Stimulated activated naive CD8-positive, alpha-beta T cell treated with anti-CD3 and anti-CD28 coated beads, Interleukin-15, Interleukin-2, amounts not matched to agents 100 U/mL and 50 U/mL, for 24 hours (primary cell): Measurements from ENCODE around the gene HECW1.
"Not testable (repeated sequence)": the region's sequence is repeated elsewhere in the genome, so short reads cannot be mapped to it uniquely, and the experiment has no call there.

ENCODE experiments used
- ATAC-seq: fragments of 150-1000 bp; cut with Tn5 transposase; one replicate; pipeline ENCODE4 v1.10.0; 2021
- DNase-seq: peaks from one replicate; pipeline ENCODE4 v3.0.0; 2021

HECW1 gene

DNA sequence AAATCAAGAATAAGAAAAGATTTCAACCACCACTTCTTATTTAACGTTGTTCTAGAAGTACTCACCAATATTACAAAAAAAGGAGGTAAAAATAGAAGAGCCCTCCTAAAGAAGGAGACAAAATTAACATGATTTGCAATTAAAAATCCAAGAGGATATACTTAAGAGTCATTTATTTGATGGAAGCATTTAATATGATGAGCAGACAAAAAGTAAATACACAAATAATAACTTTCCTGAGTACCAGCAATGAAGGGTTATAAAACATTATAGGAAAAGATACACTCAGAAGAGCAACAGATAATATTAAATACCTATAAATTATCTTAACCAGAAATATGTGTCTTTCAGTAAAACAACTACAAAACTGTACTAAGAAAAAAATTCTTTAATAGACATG is 363.5 kb downstream of the HECW1 start:
- DNase-seq (no peak), ATAC-seq (no peak)

DNA sequence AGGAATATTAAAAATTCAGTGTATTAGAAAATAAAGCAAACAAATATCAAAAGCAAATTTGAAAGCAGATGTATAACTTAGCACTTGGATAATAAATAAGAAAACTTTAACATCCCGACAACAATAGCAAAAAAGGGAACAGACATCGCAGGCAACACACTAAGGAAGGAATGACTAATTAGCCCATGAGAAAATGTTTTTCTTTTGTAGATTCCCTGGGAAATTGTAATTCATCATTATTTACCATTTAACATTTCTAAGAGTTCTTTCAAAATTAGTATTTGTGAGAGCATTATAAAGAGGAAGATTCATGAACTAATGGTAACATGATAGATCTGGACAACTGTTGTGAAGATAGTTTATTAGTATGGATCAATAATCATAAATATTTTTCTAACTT is 364.4 kb downstream of the HECW1 start:
- no peak for ATAC-seq
- no peak for DNase-seq

DNA sequence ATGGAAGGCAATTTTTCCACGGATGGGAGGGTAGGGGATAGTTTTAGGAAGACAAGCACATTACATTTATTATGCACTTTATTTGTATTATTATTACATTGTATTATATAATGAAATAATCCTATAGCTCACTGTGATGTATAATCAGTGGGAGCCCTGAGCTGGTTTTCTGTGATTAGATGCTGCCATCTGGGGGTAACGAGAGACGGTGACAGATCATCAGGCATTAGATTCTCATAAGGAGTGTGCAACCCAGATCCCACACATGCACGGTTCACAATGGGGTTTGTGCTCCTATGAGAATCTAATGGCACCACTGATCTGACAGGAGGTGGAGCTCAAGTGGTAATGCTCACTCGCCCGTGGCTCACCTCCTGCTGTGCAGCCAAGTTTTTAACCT is 366.6 kb downstream of the HECW1 start:
- DNase-seq (no peak), ATAC-seq (no peak)

DNA sequence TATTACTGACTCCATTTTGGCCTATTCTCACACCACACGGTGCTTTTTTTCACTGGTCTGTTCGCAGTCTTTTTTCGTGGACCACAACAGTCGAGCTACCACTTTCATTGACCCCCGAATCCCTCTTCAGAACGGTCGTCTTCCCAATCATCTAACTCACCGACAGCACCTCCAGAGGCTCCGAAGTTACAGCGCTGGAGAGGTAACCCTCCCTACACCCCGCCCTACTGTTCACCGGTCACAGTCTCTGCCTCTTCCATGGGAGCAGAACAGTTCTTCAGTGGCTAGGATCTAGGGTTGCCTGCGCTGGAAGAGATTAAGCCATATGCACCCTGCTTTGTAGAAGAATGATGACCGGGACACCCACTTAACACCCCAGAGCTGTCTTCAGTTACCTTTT is 367.1 kb downstream of the HECW1 start:
- DNase-seq, result no peak

DNA sequence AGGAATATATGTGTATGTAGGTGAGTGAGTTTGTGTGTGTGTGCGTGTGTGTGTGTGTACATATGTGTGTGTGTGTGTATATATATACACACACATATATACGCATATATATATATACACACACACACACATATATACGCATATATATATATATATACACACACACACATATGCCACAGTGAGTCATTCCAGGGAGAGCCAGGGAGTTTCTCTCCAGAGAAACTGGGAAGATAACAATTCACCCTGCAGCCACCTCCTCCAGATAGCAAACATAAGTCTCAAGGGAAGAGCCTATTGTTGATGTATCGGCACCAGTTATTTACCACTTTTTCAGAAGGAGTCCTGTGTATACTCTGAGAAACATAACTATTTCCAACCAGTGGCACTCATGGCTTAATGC is 368.1 kb downstream of the HECW1 start:
- DNase-seq (no peak), ATAC-seq (no peak)

More for the DNA sequence above, 367.1 kb downstream of the HECW1 start:
- ATAC-seq, result no peak

DNA sequence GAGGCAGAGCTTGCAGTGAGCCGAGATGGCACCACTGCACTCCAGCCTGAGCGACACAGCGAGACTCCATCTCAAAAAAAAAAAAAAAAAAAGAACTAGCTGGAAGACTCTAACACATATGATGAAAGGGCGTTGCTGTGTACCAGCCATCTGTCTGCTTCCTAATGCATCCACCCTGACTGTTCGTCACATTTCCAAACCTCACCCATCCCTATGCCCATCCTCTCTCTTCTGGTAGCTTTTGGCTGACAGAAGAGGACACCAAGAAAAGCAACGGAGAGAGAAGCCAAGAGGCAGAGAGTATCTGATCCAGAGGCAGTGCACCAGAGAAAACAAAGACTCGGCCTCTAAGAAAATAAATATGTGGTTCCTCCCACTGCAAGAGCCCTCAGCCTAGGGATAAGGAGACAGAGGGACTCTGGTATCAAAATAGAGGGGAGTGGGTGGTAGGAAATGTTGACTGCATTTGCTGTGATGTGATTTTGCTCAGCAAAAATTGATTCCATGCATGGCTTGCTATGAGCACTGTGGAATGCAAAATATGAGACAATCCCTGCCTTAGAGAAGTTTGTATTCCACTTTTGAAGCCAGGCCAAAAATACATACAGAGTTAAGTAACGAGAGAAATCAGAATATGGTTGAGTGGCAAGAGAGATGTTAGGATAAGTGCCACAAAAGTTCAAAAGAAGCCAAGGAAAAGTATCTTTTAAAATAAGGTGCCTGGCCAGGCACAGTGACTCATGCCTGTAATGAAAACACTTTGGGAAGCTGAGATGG is 369.6 kb downstream of the HECW1 start:
- ATAC-seq (no peak), DNase-seq (no peak)

DNA sequence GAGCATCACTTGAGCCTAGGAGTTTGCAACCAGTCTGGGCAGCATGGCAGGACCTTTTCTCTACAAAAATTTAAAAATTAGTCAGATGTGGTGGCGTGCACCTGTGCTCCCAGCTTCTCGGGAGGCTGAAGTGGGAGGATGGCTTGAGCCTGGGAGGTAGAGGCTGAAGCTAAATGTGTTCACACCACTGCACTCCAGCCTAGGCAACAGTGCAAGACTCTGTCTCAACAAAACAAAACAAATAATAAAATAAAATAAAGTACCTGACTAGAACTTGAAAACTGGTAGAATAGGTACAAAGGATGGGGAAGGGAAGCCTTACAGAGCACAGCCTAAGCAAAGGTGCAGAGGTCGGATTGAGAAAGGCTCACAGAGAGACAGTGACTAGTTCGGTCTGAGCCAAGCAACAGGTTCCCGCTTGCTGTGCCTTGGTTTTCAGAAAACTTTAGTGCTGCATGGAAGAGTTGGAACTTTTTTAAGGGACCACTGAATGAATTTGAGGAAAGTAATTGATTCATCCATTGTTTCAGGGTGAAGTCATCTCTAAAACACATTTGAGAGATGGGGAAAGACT is 370.3 kb downstream of the HECW1 start:
- DNase-seq, result no peak
- no peak for ATAC-seq

DNA sequence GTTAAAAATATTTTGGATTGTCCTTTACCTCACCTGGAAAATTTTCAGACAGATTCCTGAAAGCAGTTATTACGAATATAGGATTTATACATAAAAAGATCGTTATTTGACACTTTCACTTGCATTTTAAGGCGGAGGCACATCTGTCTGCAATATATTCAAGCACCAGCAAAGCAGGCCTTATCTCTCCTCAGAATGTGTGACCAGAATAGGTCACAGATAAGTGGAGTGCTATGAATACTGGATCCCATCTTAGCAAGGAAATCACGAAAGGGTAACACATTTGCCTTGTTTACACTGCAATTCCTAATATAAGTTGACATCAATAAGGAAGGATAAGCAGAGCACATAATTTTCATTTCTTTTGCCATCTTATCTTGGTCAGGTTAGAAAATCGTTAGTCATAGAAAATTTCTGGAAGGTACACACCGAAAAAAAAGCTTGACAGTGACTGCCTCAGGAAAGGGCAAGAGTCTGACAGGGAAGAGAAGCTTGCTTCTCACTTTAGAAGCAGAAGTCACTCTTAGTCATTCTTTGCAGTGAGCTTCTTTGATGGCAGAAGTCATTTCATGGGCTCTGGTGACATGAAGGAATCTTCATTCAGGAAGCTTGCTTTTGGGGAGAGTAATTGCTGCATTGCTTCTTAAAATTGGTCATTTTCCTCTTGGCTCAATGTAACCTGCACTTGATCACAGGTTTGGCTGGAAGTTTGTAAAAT is 372.4 kb downstream of the HECW1 start:
- ATAC-seq (no peak), DNase-seq (no peak)

DNA sequence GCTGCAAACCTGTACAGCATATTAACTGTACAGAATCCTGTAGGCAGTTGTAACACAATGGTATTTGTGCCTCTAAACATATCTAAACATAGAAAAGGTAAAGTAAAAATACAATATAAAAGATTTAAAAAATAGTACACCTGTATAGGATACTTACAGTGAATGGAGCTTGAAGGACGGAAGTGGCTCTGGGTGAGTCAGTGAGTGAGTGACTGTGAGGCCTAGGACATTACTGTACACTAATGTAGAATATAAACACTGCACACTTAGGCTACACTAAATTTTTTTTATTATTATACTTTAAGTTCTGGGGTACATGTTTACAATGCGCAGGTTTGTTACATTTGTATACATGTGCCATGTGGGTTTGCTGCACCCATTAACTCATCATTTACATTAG is 373.1 kb downstream of the HECW1 start:
- DNase-seq, result no peak
- no peak for ATAC-seq

DNA sequence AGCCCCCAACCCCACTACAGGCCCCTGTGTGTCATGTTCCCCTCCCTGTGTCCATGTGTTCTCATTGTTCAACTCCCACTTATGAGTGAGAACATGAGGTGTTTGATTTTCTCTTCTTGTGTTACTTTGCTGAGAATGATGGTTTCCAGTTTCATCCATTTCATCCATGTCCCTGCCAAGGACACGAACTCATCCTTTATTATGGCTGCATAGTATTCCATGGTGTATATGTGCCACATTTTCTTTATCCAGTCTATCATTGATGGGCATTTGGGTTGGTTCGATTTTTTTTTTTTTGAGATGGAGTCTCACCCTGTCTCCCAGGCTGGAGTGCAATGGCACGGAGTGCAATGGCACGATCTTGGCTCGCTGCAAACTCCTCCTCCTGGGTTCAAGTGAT is 373.6 kb downstream of the HECW1 start:
- not testable (repeated sequence) for DNase-seq, ATAC-seq

DNA sequence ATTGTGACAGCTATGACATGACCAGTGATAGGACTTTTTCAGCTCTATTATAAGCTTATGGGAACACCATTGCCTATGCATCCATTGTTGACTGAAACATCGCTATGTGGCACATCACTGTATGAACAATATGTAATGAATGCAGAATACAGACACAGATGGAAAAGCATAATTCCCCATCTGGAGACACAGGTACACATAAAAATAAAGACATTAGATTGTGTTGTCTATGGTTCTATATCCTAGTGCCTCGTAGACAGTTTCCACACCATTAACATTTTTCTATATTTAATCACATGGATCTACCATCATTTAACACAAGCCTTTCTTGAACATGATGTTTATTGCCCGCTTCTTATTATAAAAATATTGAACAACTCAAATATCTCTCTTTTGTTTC is 374.2 kb downstream of the HECW1 start:
- no peak for DNase-seq
- ATAC-seq, result no peak

DNA sequence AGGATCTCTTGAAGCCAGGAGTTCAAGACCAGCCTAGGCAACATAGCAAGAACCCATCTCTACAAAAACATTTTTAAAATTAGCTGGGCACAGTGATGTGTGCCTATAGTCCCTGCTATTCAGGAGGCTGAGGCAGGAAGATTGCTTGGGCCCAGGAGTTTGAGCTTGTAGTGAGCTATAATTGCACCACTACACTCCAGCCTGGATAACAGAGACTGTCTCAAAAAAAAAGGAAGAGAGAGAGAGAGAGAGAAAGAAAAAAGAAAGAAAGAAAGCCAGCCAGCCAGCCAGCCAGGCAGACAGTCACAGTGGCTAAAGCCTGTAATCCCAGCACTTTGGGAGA is 375.3 kb downstream of the HECW1 start:
- DNase-seq, result no peak
- no peak for ATAC-seq

DNA sequence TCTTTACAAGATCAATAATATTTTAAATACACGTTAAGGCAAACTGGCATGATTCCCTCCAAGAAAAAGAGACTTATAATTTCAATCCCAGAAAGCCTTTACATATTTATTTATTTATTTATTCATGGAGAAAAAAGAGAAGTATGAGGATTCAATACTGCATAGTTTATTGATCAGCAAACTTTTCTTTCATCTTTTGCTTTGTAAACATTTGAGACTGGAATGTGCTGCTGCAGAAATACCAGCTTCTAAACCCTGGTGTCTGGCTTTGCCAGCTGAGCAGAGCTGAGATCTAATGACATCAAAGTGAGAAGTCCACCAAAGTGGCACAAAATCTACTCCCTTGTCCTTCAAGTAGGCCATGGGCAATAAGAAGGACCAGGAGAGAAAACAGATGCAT is 376.8 kb downstream of the HECW1 start:
- DNase-seq, result no peak

DNA sequence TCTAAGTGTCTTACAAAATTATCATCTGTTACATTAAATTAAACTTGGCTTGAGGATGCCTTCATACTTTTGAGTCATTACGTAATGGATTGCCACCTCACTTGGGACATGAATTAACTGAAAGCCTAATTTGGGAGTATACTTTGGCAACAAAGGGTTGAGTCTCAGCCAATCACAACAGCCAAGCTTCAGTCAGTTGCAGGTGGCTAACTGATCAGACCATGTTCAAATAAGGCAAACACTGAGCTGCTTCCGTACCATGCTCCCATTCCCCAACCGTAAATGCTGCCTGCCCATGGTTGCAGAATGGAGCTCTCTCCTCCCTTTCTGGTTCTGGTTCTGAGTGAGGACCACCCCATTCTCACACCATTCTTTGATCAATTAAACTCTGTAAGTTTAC is 377.6 kb downstream of the HECW1 start:
- DNase-seq (no peak), ATAC-seq (no peak)

More for the DNA sequence above, 376.8 kb downstream of the HECW1 start:
- no peak for ATAC-seq

DNA sequence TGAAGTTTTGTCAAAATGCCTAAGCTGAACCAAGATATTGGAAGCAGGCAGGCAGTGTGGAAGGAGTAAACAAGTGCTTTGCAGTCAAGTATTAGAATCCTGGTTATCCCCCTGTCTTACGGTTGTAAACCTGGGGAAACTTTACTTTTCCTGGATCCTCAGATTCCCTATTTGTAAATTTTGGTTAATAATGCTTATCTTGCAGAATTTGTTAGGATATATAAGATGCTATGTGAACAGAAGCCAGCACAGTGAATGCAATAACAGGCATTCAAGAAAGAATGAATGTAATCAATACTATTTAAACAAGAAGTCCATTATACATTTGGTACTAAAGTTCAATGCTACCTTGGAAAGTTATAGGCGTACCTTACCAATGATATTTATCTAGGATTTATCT is 378.7 kb downstream of the HECW1 start:
- DNase-seq (no peak), ATAC-seq (no peak)

DNA sequence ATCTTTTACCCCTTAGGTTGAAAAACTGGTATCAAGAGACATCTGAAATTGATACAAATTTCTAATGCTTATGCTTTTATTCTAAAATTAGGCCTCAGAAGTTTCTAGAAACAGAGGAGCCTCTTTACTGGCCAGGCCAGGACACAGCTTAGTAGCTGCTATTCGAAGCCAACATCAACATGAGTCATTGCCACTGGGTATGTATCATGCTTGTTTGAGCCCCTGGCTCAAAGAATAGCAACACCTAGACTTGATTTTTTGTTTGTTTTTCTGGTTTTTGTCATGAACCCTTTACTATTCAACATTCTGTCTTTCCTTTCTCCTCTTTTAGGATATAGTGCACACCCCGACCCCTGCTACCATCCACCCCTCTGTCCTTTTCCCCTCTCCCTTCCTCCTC is 379.5 kb downstream of the HECW1 start:
- DNase-seq (no peak), ATAC-seq (no peak)

DNA sequence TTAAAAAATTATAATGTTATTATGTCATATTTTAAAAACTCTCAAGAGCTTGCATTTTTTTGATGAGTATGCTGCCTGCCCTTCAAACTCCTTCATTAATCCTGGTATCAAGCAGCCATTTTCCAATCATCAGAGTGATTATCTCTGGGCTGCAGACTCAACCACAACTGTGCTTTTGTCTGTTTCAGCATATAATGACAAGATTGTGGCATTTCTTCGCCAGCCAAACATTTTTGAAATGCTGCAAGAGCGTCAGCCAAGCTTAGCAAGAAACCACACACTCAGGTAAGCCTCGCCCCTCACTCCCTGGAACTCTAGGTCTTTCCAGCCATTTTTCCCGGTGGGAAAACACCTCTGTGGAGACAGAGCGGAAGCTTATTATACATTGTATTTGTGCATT is 380.4 kb downstream of the HECW1 start:
- no peak for ATAC-seq
- DNase-seq, result no peak

DNA sequence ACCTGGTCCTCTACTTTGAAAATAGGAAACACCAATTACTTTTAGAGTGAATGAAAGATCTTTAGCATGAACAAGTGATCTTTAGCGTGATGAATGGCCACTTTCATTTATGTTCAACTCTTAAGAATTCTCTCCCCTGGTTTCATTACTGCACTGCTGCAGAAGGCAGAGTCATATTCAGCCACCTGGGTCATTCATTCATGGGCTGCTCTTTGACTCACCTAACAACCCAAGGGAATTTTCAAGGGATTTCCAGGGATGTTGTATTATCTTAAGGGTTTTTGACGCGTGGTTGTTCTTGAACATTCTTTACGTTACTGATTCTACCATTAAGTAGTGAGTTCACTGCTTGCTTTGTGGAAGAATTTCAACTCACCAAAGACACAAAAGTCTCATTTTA is 383.1 kb downstream of the HECW1 start:
- DNase-seq, result no peak
- ATAC-seq, result no peak

DNA sequence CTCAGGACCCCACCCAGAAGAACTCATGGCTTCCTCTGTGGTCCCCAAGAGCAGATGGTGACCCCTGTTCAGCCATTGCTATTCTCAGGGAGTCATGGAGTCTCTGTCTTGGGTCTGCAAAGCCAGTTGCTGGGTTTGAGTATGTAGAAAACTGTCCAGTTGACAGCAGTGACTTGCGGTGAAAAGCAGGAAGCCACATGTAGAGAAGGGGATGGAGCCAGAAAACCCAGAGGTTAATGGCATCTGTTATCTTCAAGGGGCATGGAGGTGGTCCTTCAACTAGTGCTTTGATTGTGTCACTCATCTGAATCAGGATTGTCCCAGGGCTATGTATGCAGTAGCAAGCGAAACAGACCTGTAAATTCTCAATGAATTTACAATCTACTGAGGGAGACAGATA is 384.1 kb downstream of the HECW1 start:
- ATAC-seq (no peak), DNase-seq (no peak)

DNA sequence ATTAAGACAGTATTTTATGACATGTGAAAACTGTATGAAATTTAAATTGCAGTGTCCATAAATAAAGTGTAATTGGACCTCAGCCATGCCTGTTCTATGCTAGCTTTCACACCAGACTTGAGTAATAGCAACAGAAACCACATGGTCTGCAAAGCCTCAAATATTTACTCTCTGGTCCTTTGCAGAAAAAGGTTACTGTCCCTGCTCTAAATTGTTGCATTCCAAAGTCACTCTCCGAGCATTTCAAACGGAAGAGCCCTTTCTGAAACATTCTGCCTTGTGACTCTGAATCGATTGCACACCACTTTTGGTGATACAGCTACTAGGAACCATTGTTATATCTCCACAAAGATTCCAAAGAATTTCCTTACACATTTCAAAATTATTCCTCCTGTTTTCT is 389.4 kb downstream of the HECW1 start:
- no peak for ATAC-seq
- no peak for DNase-seq

DNA sequence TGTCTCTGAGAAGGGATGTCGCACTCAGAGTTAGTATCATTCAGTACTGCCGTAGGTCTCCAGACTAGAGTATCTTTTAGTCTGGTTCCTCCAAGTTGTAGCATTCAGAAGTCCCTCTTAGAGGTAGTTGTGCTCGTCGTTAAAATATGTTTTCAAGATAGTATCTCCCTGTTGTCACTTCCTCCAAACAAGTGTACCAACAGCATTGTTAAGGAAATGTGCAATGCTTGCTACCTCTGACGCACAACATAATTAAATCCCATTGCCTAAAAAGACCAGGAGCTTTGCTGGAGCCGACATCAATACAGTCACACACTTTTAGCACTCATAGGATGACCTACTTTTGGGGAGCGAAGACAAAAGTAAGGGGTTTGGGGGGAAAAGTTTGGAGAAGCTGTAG is 390.5 kb downstream of the HECW1 start:
- DNase-seq, result no peak
- no peak for ATAC-seq

DNA sequence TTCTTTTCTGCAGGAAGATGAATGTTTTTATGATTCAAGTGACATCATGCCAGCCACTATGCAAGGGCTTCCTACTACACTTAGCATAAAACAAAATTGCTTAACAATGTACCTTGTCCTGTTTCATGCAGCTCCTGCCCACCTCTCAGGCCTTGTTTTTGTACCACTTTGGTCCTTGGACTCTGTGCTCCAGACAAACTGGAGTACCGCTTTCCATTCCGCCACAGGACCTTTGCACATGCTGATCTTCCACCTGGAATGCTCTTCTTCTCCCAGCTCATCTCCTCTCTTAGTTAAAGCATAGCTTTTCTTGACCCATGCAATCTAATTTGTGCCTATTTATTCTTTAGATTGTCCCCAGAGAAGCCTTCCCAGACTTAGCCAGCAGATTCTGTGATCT is 393.0 kb downstream of the HECW1 start:
- DNase-seq, result no peak
- ATAC-seq, result no peak

DNA sequence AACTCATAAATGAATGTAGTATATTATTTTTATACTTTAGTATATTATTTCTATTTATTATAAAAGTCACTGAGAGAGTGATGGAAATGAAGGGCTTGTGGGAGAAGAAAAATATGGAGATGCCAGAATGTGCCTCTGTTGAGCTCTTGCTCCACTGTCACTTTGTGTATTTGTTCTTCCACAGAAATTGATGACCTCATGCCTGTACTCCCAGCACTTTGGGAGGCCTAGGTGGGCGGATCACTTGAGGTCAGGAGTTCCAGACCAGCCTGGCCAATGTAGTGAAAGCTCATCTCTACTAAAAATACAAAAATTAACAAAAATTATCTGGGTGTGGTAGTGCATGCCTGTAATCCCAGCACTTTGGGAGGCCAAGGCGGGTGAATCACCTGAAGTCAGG is 394.0 kb downstream of the HECW1 start:
- DNase-seq, result no peak
- no peak for ATAC-seq

DNA sequence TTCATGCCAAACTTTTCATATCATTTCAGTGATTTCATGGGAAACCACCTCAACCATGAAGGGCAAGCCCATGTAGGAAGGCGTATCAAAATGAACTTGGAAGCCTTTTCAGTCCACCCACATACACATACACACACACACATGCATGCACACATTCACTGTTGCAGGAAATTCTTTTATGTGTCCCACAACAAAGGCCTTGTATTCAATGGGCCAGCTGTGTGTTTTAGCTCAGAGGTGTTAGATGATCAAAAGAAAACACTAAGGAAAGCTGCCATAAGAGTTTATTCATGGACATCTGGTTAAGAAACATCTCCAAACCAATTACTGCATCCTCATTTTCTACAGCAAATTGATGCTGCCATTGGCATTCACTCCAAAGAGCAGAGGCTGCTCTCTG is 396.0 kb downstream of the HECW1 start:
- ATAC-seq, result no peak
- no peak for DNase-seq
